Measurements from ENCODE around the gene AGTRAP. TPM values are rescaled to one million over a fixed set of nuclear protein-coding genes. Genes with fewer than 3 reads are reported as not detected.

The AGTRAP gene
- total and polyA plus RNA-seq, 7 experiments from 2014 or later, result 28.2 to 108 (median 36.2) TPM

GRCh38 chr1:11799896-11800295 lies 64.0 kb downstream of the AGTRAP start:
- no peak for ATAC-seq
- intact Hi-C loops (cut with micrococcal nuclease), result loop anchor here (5.0 to 10.0 kb wide), 5 partner anchors 63 to 1325 kb away; partner anchors contain the start of genes AGTRAP (in 1 of the 2), DFFA (in 1 of the 2), DHRS3 (in 1 of the 2) and EXOSC10 (in 1 of the 2)
- peaks cover 5 to 33% (median 9%) of the 10 kb centered on the region in 5 donors for H3K36me3 Mint-ChIP-seq

DNA sequence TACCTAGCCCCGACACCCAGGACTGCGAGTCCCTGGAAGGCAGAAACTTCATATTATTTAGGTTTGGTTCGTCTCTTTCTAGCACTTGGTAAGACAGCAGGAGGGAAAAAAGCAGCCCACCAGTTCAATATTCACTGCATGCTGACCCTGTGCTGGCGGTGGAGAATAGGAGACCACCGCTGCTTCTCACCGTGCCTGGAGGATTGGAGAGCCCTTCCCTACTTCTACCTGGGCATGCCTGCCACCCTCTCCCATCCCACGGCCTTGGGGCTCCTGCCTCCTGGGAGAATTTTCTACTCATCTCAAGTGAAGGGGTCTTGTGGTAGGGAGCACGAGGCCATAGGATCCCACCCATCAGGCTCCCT lies 64.4 kb downstream of the AGTRAP start:
- Histone ChIP-seq H3K4me3 (ENCODE audit: low read length) (no peak overlapping the region), H3K36me3 (ENCODE audit: control insufficient read depth in 2 of 3, insufficient read depth in 3 of 3, low read length in 3 of 3) (peaks cover 0 to 50% (median 12%) of the 10 kb centered on the region in 3 experiments), H3K4me1 (ENCODE audit: control insufficient read depth in 2 of 2, insufficient read depth in 2 of 2, low read length in 2 of 2) (peaks cover 28 to 29% of the 10 kb centered on the region in 2 donors), H3K9me3 (ENCODE audit: control insufficient read depth in 2 of 3, low read length in 3 of 3) (no peaks in the 10 kb centered on the region), H3K27me3 (ENCODE audit: control insufficient read depth in 2 of 2, insufficient read depth in 2 of 2, low read length in 2 of 2) (no peaks in the 10 kb centered on the region), H3K27ac (ENCODE audit: low read depth, low read length) (no peak overlapping the region)
- Mint-ChIP-seq H3K27me3 (no peaks in the 10 kb centered on the region), H3K36me3 (peaks cover 5 to 28% (median 6%) of the 10 kb centered on the region in 5 donors), H3K27ac (no peak overlapping the region), H3K4me3 (no peak overlapping the region), H3K9me3 (no peaks in the 10 kb centered on the region), H3K4me1 (peaks cover 14 to 41% (median 34%) of the 10 kb centered on the region in 7 donors)
- DNase-seq (no peak), ATAC-seq (no peak)
- intact Hi-C loops (cut with micrococcal nuclease), result loop anchor here (5.0 to 10.0 kb wide), 5 partner anchors 63 to 1326 kb away; partner anchors contain the start of genes AGTRAP (in 1 of the 2), DFFA (in 1 of the 2), DHRS3 (in 1 of the 2) and EXOSC10 (in 1 of the 2)
- CTCF ChIA-PET, result no interaction called here
- POLR2A ChIA-PET, result no interaction called here

More at GRCh38 chr1:11799896-11800295, 64.0 kb downstream of the AGTRAP start:
- DNase-seq, result no peak
- peaks cover 0 to 55% (median 12%) of the 10 kb centered on the region in 3 experiments for H3K36me3 ChIP-seq (ENCODE audit: control insufficient read depth in 2 of 3, insufficient read depth in 3 of 3, low read length in 3 of 3)
- no peak overlapping the region for H3K27ac ChIP-seq (ENCODE audit: low read depth, low read length)
- peaks cover 24 to 29% of the 10 kb centered on the region in 2 donors for H3K4me1 ChIP-seq (ENCODE audit: control insufficient read depth in 2 of 2, insufficient read depth in 2 of 2, low read length in 2 of 2)
- no peaks in the 10 kb centered on the region for H3K9me3 ChIP-seq (ENCODE audit: control insufficient read depth in 2 of 3, low read length in 3 of 3)
- H3K27ac Mint-ChIP-seq, result no peak overlapping the region
- no peak overlapping the region for H3K4me3 ChIP-seq (ENCODE audit: low read length)
- H3K27me3 Mint-ChIP-seq, result no peaks in the 10 kb centered on the region
- H3K4me3 Mint-ChIP-seq, result no peak overlapping the region
- no peaks in the 10 kb centered on the region for H3K9me3 Mint-ChIP-seq
- POLR2A ChIA-PET, result interaction anchor here (0.7 kb wide), 1 partner anchor 520 kb away, joined by 3 read pairs; no protein-coding TSS in a partner anchor
- peaks cover 14 to 39% (median 32%) of the 10 kb centered on the region in 7 donors for H3K4me1 Mint-ChIP-seq
- CTCF ChIA-PET, result no interaction called here
- no peaks in the 10 kb centered on the region for H3K27me3 ChIP-seq (ENCODE audit: control insufficient read depth in 2 of 2, insufficient read depth in 2 of 2, low read length in 2 of 2)

Other genes with a start within 250 kb of the AGTRAP start
- 1 to 10 TPM in 4 of 5 experiments, under 1 TPM in 1; 0.97 to 4.1 (median 3.7) TPM for gene FBXO2, start 81.7 kb upstream of the AGTRAP start, total RNA-seq
- 1 to 10 TPM; 6.1 to 7.8 TPM for gene FBXO2, start 81.7 kb upstream of the AGTRAP start, polyA plus RNA-seq
- gene FBXO44, start 81.3 kb upstream of the AGTRAP start, total RNA-seq, result 10 to 100 TPM; 35.2 to 67.1 (median 44.8) TPM
- 10 to 100 TPM; 11.3 to 14.3 TPM for gene FBXO44, start 81.3 kb upstream of the AGTRAP start, polyA plus RNA-seq
- 10 to 100 TPM in 1 of 5 experiments, 1 to 10 TPM in 4; 3.2 to 31.0 (median 4.1) TPM for gene FBXO6, start 71.9 kb upstream of the AGTRAP start, total RNA-seq
- gene FBXO6, start 71.9 kb upstream of the AGTRAP start, polyA plus RNA-seq, result 1 to 10 TPM; 7.8 to 8.9 TPM
- 10 to 100 TPM; 17.1 to 53.3 (median 27.2) TPM for gene MAD2L2, start 55.0 kb upstream of the AGTRAP start, total RNA-seq
- 10 to 100 TPM; 38.0 to 53.0 TPM for gene MAD2L2, start 55.0 kb upstream of the AGTRAP start, polyA plus RNA-seq
- 1 to 10 TPM in 1 of 5 experiments, under 1 TPM in 4; 0.07 to 1.6 (median 0.21) TPM for gene DRAXIN, start 44.4 kb upstream of the AGTRAP start, total RNA-seq
- gene DRAXIN, start 44.4 kb upstream of the AGTRAP start, polyA plus RNA-seq, result under 1 TPM; 0.03 to 0.09 TPM
- gene C1orf167, start 26.1 kb downstream of the AGTRAP start, total RNA-seq, result under 1 TPM in 1 of 5 experiments, not detected in 4; 0.13 TPM
- under 1 TPM in 1 of 2 donors, not detected in 1; 0.45 TPM for gene C1orf167, start 26.1 kb downstream of the AGTRAP start, polyA plus RNA-seq
- 10 to 100 TPM; 31.0 to 64.4 (median 55.2) TPM for gene MTHFR, start 69.8 kb downstream of the AGTRAP start, total RNA-seq
- gene MTHFR, start 69.8 kb downstream of the AGTRAP start, polyA plus RNA-seq, result 10 to 100 TPM; 10.0 to 10.5 TPM
- gene CLCN6, start 70.1 kb downstream of the AGTRAP start, total RNA-seq, result 10 to 100 TPM; 13.3 to 23.0 (median 20.9) TPM
- 1 to 10 TPM; 3.4 to 3.6 TPM for gene CLCN6, start 70.1 kb downstream of the AGTRAP start, polyA plus RNA-seq
- gene NPPA, start 111.6 kb downstream of the AGTRAP start, total RNA-seq, result not detected
- gene NPPA, start 111.6 kb downstream of the AGTRAP start, polyA plus RNA-seq, result not detected
- not detected for gene NPPB, start 122.8 kb downstream of the AGTRAP start, total RNA-seq
- gene NPPB, start 122.8 kb downstream of the AGTRAP start, polyA plus RNA-seq, result not detected
- gene KIAA2013, start 190.3 kb downstream of the AGTRAP start, total RNA-seq, result 10 to 100 TPM; 13.3 to 38.1 (median 27.2) TPM
- 10 to 100 TPM; 19.8 to 37.9 TPM for gene KIAA2013, start 190.3 kb downstream of the AGTRAP start, polyA plus RNA-seq
- 10 to 100 TPM in 2 of 5 experiments, 1 to 10 TPM in 3; 3.6 to 24.2 (median 4.8) TPM for gene PLOD1, start 198.6 kb downstream of the AGTRAP start, total RNA-seq
- gene PLOD1, start 198.6 kb downstream of the AGTRAP start, polyA plus RNA-seq, result 1 to 10 TPM; 1.8 to 2.7 TPM
- gene MFN2, start 244.3 kb downstream of the AGTRAP start, total RNA-seq, result 10 to 100 TPM; 40.2 to 58.6 (median 44.8) TPM
- 10 to 100 TPM; 29.5 to 42.8 TPM for gene MFN2, start 244.3 kb downstream of the AGTRAP start, polyA plus RNA-seq

Data from naive thymus-derived CD4-positive, alpha-beta T cell (primary cell).